Measurements from ENCODE around the gene ANG.

DNA sequence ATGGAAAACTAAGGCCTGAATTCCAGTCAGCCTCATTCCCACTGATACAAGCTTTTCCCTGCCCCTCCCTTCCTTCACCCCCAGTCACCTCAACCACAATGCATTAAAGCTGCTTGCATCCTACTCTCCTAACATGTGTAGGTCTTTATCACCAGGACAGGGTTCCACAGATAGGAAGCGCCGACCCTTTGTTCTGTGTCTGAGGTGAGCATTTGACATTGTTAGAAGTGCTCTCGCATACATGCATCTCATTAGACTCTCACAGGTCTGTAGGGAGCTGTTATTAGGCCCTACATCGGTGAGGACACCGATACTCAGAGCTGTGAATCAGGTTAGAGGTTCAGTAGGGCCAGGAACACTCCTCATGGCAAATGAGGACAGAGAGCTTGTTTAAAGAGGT is 43.9 kb downstream of the ANG start:
- TF ChIP-seq, protein P1, sequence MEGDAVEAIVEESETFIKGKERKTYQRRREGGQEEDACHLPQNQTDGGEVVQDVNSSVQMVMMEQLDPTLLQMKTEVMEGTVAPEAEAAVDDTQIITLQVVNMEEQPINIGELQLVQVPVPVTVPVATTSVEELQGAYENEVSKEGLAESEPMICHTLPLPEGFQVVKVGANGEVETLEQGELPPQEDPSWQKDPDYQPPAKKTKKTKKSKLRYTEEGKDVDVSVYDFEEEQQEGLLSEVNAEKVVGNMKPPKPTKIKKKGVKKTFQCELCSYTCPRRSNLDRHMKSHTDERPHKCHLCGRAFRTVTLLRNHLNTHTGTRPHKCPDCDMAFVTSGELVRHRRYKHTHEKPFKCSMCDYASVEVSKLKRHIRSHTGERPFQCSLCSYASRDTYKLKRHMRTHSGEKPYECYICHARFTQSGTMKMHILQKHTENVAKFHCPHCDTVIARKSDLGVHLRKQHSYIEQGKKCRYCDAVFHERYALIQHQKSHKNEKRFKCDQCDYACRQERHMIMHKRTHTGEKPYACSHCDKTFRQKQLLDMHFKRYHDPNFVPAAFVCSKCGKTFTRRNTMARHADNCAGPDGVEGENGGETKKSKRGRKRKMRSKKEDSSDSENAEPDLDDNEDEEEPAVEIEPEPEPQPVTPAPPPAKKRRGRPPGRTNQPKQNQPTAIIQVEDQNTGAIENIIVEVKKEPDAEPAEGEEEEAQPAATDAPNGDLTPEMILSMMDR (tag by site-specific recombination; IDR thresholded peaks at IDR 0.05): no peak
- no peak for TF ChIP-seq KLF16 (tag by site-specific recombination; IDR thresholded peaks at IDR 0.05)
- TF ChIP-seq, protein P2, sequence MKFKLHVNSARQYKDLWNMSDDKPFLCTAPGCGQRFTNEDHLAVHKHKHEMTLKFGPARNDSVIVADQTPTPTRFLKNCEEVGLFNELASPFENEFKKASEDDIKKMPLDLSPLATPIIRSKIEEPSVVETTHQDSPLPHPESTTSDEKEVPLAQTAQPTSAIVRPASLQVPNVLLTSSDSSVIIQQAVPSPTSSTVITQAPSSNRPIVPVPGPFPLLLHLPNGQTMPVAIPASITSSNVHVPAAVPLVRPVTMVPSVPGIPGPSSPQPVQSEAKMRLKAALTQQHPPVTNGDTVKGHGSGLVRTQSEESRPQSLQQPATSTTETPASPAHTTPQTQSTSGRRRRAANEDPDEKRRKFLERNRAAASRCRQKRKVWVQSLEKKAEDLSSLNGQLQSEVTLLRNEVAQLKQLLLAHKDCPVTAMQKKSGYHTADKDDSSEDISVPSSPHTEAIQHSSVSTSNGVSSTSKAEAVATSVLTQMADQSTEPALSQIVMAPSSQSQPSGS (tag by site-specific recombination; IDR thresholded peaks at IDR 0.05; ENCODE audit: low read depth): no peak
